OCI-LY7 (cell line): ENCODE data around the gene NXPH3. TPM values are rescaled to one million over a fixed set of nuclear protein-coding genes. Genes with fewer than 3 reads are reported as not detected.

Experiments used
- BruUV-seq: library from RNA; stranded (reverse); fragments of 400-500 nt; replicated peaks from 2 replicates; lab custom pipeline; 2021; lab: Mats Ljungman, UMichigan
- CTCF ChIA-PET: fragments of 300-600 bp; sonication (Branson Sonifier 250); formaldehyde crosslinking; loops from one replicate; lab custom pipeline; 2022; ENCODE audit warnings: antibody characterized with exemption; ENCODE audit not compliant: unreplicated experiment; lab: Charles Lee
- POLR2A ChIA-PET: fragments of 300-600 bp; sonication (Branson Sonifier 250); formaldehyde crosslinking; loops from one replicate; lab custom pipeline; 2022; ENCODE audit warnings: antibody characterized with exemption; lab: Charles Lee
- DNase-seq: peaks from one replicate; pipeline ENCODE4 v3.0.0-alpha.2; 2015; ENCODE audit warnings: low spot score
- H2AFZ ChIP-seq: fragments of 200-600 bp; sonication (generic), shearing (Covaris generic); 2 replicates; pipeline ENCODE4 v1.6.1; 2014; ENCODE audit warnings: mild to moderate bottlenecking, antibody characterized with exemption, low read length, moderate library complexity
- H3K27ac ChIP-seq: fragments of 200-600 bp; sonication (generic); 2 replicates; pipeline ENCODE4 v1.5.1; 2014; ENCODE audit warnings: mixed run types, low read depth, mild to moderate bottlenecking, moderate library complexity, low read length, inconsistent platforms; ENCODE audit not compliant: poor library complexity, severe bottlenecking
- H3K36me3 ChIP-seq: fragments of 200-600 bp; sonication (generic); 2 replicates; pipeline ENCODE4 v1.6.1; 2014; ENCODE audit warnings: mild to moderate bottlenecking, antibody characterized with exemption, low read length, moderate library complexity, mixed read lengths; ENCODE audit not compliant: insufficient read depth
- H3K4me1 ChIP-seq: fragments of 200-600 bp; sonication (generic); 2 replicates; pipeline ENCODE4 v1.5.1; 2014; ENCODE audit warnings: mild to moderate bottlenecking, low read length; ENCODE audit not compliant: insufficient read depth, poor library complexity, severe bottlenecking
- H3K4me2 ChIP-seq: fragments of 200-600 bp; sonication (generic); 2 replicates; pipeline ENCODE4 v1.6.1; 2014; ENCODE audit warnings: mild to moderate bottlenecking, low read length
- H3K4me3 ChIP-seq: fragments of 200-600 bp; sonication (generic); 2 replicates; pipeline ENCODE4 v1.5.1; 2014; ENCODE audit warnings: mild to moderate bottlenecking, low read depth, low read length; ENCODE audit not compliant: poor library complexity, severe bottlenecking
- H3K79me2 ChIP-seq: fragments of 200-600 bp; sonication (generic); 2 replicates; pipeline ENCODE4 v1.6.1; 2016; ENCODE audit warnings: low read depth, mild to moderate bottlenecking, low read length, moderate library complexity, mixed read lengths; ENCODE audit not compliant: insufficient read depth
- H3K9me2 ChIP-seq: fragments of 200-600 bp; sonication (generic); 2 replicates; pipeline ENCODE4 v1.6.1; 2016; ENCODE audit warnings: mild to moderate bottlenecking, low read length, mixed read lengths; ENCODE audit not compliant: insufficient read depth
- H3K9me3 ChIP-seq: fragments of 200-600 bp; sonication (generic); 2 replicates; pipeline ENCODE4 v1.6.1; 2014; ENCODE audit warnings: mild to moderate bottlenecking, mixed run types, low read length, mixed read lengths
- H4K20me1 ChIP-seq: fragments of 200-600 bp; sonication (generic); 2 replicates; pipeline ENCODE4 v1.6.1; 2014; ENCODE audit warnings: mild to moderate bottlenecking, antibody characterized with exemption, low read length, moderate library complexity, mixed read lengths; ENCODE audit not compliant: insufficient read depth
- EZH2phosphoT487 ChIP-seq: fragments of 200-600 bp; sonication (generic); IDR thresholded peaks from 2 replicates; pipeline ENCODE4 v1.6.1; 2018; ENCODE audit warnings: low read depth, borderline replicate concordance, mild to moderate bottlenecking, mixed run types, antibody characterized with exemption, low read length, moderate library complexity, mixed read lengths
- intact Hi-C: fragments of 100-400 bp; cut with micrococcal nuclease; formaldehyde crosslinking; loops from one replicate; pipeline ENCODE4 v1.10.0; 2022; ENCODE audit not compliant: unreplicated experiment
- total RNA-seq, 2 experiments: library from RNA; depleted of rRNA in 1 of 2; stranded (reverse); fragments of >200 nt in 1 of 2; shearing (Covaris generic) in 1 of 2; gene quantifications; 2 replicates each; pipeline ENCODE4 v1.2.3, GENCODE V29; 2014 to 2022
- TF ChIP-seq, protein P1 (sequence below): fragments of 200-600 bp; sonication (generic); conservative IDR thresholded peaks from 2 replicates; pipeline ENCODE4 v1.5.1; 2014; ENCODE audit warnings: mild to moderate bottlenecking, antibody characterized with exemption, low read length, moderate library complexity, mixed read lengths

NXPH3 gene
- total RNA-seq, 2 experiments from 2014 or later = not detected

DNA sequence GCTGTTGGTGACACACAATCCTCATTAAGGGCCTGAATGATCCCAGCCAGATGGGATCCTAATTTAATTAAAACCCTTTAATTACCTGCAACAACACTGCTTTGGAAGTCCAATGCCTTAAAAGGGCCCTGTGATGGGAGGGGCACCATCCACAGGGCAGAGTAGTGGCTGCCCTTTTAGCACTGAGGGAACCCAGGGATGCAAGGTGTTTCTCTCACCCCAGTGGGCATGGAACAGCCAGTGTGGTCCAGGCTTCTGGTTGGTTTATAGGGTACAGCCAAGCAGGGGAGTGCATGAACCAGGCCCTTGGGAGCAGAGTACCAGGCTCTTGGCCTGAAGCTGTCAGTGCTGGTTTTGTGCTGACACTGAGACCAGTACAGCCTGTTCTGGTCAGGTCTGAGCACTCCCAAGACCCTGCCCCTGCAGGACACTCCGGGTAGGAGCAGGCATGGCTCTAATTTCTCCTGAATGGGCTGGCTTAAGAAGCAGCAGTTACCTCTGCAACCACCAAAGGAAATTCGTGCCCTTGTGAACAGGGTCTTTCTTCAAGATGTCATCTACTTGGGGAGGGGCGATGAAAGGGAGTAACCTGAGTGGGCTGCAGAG is 9.9 kb downstream of the NXPH3 start:
- ChIA-PET POLR2A (no interaction called here), CTCF (no interaction called here)
- Histone ChIP-seq H2AFZ (no peak overlapping the region), H4K20me1 (no peaks in the 10 kb centered on the region), H3K9me2 (no peaks in the 10 kb centered on the region), H3K4me3 (no peak overlapping the region), H3K9me3 (no peaks in the 10 kb centered on the region), H3K4me2 (no peak overlapping the region), H3K27ac (no peak overlapping the region), H3K79me2 (no peaks in the 10 kb centered on the region), H3K4me1 (peaks cover 9% of the 10 kb centered on the region), H3K36me3 (no peaks in the 10 kb centered on the region)
- intact Hi-C loops = no loop called here
- no TSS peak for BruUV-seq
- TF ChIP-seq, protein P1, sequence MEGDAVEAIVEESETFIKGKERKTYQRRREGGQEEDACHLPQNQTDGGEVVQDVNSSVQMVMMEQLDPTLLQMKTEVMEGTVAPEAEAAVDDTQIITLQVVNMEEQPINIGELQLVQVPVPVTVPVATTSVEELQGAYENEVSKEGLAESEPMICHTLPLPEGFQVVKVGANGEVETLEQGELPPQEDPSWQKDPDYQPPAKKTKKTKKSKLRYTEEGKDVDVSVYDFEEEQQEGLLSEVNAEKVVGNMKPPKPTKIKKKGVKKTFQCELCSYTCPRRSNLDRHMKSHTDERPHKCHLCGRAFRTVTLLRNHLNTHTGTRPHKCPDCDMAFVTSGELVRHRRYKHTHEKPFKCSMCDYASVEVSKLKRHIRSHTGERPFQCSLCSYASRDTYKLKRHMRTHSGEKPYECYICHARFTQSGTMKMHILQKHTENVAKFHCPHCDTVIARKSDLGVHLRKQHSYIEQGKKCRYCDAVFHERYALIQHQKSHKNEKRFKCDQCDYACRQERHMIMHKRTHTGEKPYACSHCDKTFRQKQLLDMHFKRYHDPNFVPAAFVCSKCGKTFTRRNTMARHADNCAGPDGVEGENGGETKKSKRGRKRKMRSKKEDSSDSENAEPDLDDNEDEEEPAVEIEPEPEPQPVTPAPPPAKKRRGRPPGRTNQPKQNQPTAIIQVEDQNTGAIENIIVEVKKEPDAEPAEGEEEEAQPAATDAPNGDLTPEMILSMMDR = no peak
- no peak for DNase-seq

DNA sequence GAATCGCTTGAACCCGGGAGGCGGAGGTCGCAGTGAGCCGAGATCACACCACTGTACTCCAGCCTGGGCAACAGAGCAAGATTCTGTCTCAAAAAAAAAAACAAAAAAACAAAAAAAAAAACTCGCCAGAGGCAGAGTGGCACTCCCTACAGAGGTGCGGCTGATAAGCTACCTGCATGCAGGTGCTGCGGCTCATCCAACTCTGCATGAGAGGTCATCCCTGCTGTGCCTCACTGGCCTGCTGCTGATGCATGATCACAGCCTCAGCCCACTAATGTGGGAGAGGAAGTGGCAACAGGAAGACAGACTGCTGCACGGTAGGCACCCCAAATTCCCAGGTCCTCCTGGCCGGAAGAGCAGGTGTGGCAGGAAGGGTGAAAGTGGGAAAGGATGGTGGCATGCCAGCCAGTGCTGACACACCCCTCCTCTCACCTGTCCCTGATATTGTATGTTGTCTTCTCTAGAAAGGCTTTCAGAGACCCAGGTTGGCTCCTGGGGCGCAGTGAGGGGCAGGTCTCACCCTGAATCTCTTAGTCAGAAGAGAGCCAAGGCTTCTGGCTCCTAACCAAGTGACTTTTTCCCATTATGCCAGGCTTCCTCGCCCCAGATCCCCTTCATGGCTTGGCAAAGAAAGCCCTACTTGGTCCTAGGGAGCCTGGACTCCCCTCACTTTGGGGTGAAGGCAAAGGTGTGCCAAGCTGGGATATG is 11.8 kb downstream of the NXPH3 start:
- Histone ChIP-seq H3K9me3 (no peaks in the 10 kb centered on the region), H3K9me2 (no peaks in the 10 kb centered on the region), H2AFZ (no peak overlapping the region), H3K79me2 (no peaks in the 10 kb centered on the region), H3K4me2 (no peak overlapping the region), H3K4me1 (peaks cover 9% of the 10 kb centered on the region), H3K27ac (no peak overlapping the region), H3K4me3 (no peak overlapping the region), H3K36me3 (no peaks in the 10 kb centered on the region), H4K20me1 (no peaks in the 10 kb centered on the region)
- ChIA-PET CTCF (no interaction called here), POLR2A (no interaction called here)
- no peak for DNase-seq
- TF ChIP-seq EZH2phosphoT487 = no peak
- TF ChIP-seq, protein P1 = no peak
- intact Hi-C loops = no loop called here
- BruUV-seq = no TSS peak

DNA sequence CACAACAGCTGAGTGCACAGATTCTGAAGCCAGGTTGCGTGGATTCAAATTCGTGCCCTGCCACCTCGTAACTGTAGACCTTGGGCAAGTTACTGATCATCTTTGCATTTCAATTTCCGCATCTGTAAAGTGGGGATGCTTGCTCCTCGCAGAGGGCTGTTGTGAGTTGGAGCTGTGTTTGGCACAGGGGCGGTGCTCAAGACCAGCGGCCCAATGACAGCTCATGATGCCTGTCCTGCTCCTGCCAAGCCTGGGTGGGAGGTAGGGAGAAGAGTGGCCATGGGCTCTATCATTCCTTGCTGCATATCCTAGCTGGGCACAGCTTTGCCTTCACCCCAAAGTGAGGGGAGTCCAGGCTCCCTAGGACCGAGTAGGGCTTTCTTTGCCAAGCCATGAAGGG is 12.6 kb downstream of the NXPH3 start:
- H3K27ac ChIP-seq = no peak overlapping the region
- H2AFZ ChIP-seq = no peak overlapping the region
- peaks cover 8% of the 10 kb centered on the region for H3K4me1 ChIP-seq
- no peak overlapping the region for H3K4me2 ChIP-seq
- no peak for DNase-seq
- H4K20me1 ChIP-seq = no peaks in the 10 kb centered on the region
- intact Hi-C loops = no loop called here
- H3K4me3 ChIP-seq = no peak overlapping the region
- H3K36me3 ChIP-seq = no peaks in the 10 kb centered on the region
- POLR2A ChIA-PET = no interaction called here
- no peaks in the 10 kb centered on the region for H3K9me3 ChIP-seq
- no peaks in the 10 kb centered on the region for H3K9me2 ChIP-seq
- H3K79me2 ChIP-seq = no peaks in the 10 kb centered on the region
- CTCF ChIA-PET = interaction anchor here (0.6 kb wide), 1 partner anchor 171 kb away, joined by 3 read pairs; no protein-coding TSS in a partner anchor
- TF ChIP-seq EZH2phosphoT487 = no peak
- TF ChIP-seq, protein P1 = no peak
- no TSS peak for BruUV-seq
